Left renal pelvis (tissue), 4 donors: ENCODE data around the gene PILRB. TPM values are rescaled to one million over a fixed set of nuclear protein-coding genes. Genes with fewer than 3 reads are reported as not detected.

ENCODE experiments used
- DNase-seq, 4 donors: peaks; one replicate each; pipeline ENCODE4 v3.0.0-alpha.2; 2013; ENCODE audit warnings: low read depth in 4 of 4, low spot score in 3 of 4
- polyA plus RNA-seq, 4 donors: library from polyadenylated mRNA; unstranded; fragments of 120-200 nt; gene quantifications; one replicate each; pipeline ENCODE4 v1.2.1, GENCODE V29; 2013; ENCODE audit not compliant: insufficient read length in 4 of 4

PILRB gene
- polyA plus RNA-seq, 4 donors: 21.5 to 61.4 (median 32.0) TPM

- DNase-seq: peak in 3 of 4 donors; percentile 26 to 36 (median 30)
Measured at GRCh38 chr7:100400656-100401055, 42.7 kb downstream of the PILRB start.

GRCh38 chr7:100401811-100402210, 43.9 kb downstream of the PILRB start:
- DNase-seq: no peak

GRCh38 chr7:100402241-100402640, 44.3 kb downstream of the PILRB start:
- no peak for DNase-seq

GRCh38 chr7:100406767-100407166, 48.9 kb downstream of the PILRB start:
- no peak for DNase-seq

GRCh38 chr7:100407285-100408180, 49.6 kb downstream of the PILRB start:
- peak in 1 of 4 donors; percentile 45 for DNase-seq

- DNase-seq: no peak
Measured at GRCh38 chr7:100411101-100411500, 53.2 kb downstream of the PILRB start.

GRCh38 chr7:100413346-100413745, 55.4 kb downstream of the PILRB start:
- no peak for DNase-seq

- no peak for DNase-seq
Measured at GRCh38 chr7:100413889-100414288, 56.0 kb downstream of the PILRB start.

GRCh38 chr7:100415448-100415847, 57.5 kb downstream of the PILRB start:
- no peak for DNase-seq

Other genes with a start within 250 kb of the PILRB start
- 10 to 100 TPM; 46.3 to 69.7 (median 59.6) TPM for gene TAF6, start 238.8 kb upstream of the PILRB start, polyA plus RNA-seq
- 10 to 100 TPM; 40.7 to 90.5 (median 45.0) TPM for gene CNPY4, start 238.5 kb upstream of the PILRB start, polyA plus RNA-seq
- gene MBLAC1, start 231.2 kb upstream of the PILRB start, polyA plus RNA-seq: 1 to 10 TPM in 3 of 4 donors, under 1 TPM in 1; 0.99 to 2.3 (median 1.6) TPM
- gene LAMTOR4, start 209.2 kb upstream of the PILRB start, polyA plus RNA-seq: 100 to 1,000 TPM in 1 of 4 donors, 10 to 100 TPM in 3; 79.5 to 129 (median 92.6) TPM
- 10 to 100 TPM; 14.4 to 32.2 (median 19.1) TPM for gene TRAPPC14, start 199.4 kb upstream of the PILRB start, polyA plus RNA-seq
- 10 to 100 TPM in 1 of 4 donors, 1 to 10 TPM in 3; 5.8 to 14.2 (median 8.1) TPM for gene GAL3ST4, start 189.5 kb upstream of the PILRB start, polyA plus RNA-seq
- gene GPC2, start 180.7 kb upstream of the PILRB start, polyA plus RNA-seq: 10 to 100 TPM in 1 of 4 donors, 1 to 10 TPM in 3; 6.4 to 18.3 (median 8.8) TPM
- gene STAG3, start 180.2 kb upstream of the PILRB start, polyA plus RNA-seq: 10 to 100 TPM; 11.3 to 31.0 (median 17.0) TPM
- 1 to 10 TPM; 3.5 to 8.5 (median 5.2) TPM for gene PVRIG, start 138.2 kb upstream of the PILRB start, polyA plus RNA-seq
- 1 to 10 TPM; 5.0 to 8.9 (median 6.8) TPM for gene SPDYE3, start 50.4 kb upstream of the PILRB start, polyA plus RNA-seq
- 1 to 10 TPM; 4.1 to 6.9 (median 4.9) TPM for gene PILRA, start 15.4 kb downstream of the PILRB start, polyA plus RNA-seq
- 1 to 10 TPM; 5.2 to 8.1 (median 5.8) TPM for gene ZCWPW1, start 70.6 kb downstream of the PILRB start, polyA plus RNA-seq
- gene MEPCE, start 71.7 kb downstream of the PILRB start, polyA plus RNA-seq: 10 to 100 TPM; 46.6 to 64.1 (median 53.9) TPM
- 10 to 100 TPM; 12.3 to 23.2 (median 15.0) TPM for gene PPP1R35, start 78.4 kb downstream of the PILRB start, polyA plus RNA-seq
- gene SPACDR, start 106.1 kb downstream of the PILRB start, polyA plus RNA-seq: 1 to 10 TPM in 3 of 4 donors, under 1 TPM in 1; 0.59 to 3.0 (median 1.5) TPM
- gene TSC22D4, start 121.1 kb downstream of the PILRB start, polyA plus RNA-seq: 10 to 100 TPM; 29.1 to 57.6 (median 33.6) TPM
- 1 to 10 TPM; 1.6 to 4.2 (median 2.2) TPM for gene NYAP1, start 125.8 kb downstream of the PILRB start, polyA plus RNA-seq
- 10 to 100 TPM; 10.8 to 16.3 (median 13.9) TPM for gene AGFG2, start 181.1 kb downstream of the PILRB start, polyA plus RNA-seq
- 1 to 10 TPM; 2.4 to 9.6 (median 4.9) TPM for gene SAP25, start 215.8 kb downstream of the PILRB start, polyA plus RNA-seq
- gene LRCH4, start 228.0 kb downstream of the PILRB start, polyA plus RNA-seq: 10 to 100 TPM; 28.3 to 54.2 (median 42.0) TPM
- 1 to 10 TPM; 1.7 to 3.5 (median 2.3) TPM for gene FBXO24, start 228.2 kb downstream of the PILRB start, polyA plus RNA-seq
- 100 to 1,000 TPM; 129 to 641 (median 145) TPM for gene PCOLCE, start 244.2 kb downstream of the PILRB start, polyA plus RNA-seq